Islet precursor cell (in vitro differentiated cells): Measurements from ENCODE around the gene GLB1L.
"Not testable (repeated sequence)": the region's sequence is repeated elsewhere in the genome, so short reads cannot be mapped to it uniquely, and the experiment has no call there.

ENCODE experiments used
- DNase-seq: peaks from one replicate; pipeline ENCODE4 v3.0.0-alpha.2; 2018

Gene GLB1L

DNA sequence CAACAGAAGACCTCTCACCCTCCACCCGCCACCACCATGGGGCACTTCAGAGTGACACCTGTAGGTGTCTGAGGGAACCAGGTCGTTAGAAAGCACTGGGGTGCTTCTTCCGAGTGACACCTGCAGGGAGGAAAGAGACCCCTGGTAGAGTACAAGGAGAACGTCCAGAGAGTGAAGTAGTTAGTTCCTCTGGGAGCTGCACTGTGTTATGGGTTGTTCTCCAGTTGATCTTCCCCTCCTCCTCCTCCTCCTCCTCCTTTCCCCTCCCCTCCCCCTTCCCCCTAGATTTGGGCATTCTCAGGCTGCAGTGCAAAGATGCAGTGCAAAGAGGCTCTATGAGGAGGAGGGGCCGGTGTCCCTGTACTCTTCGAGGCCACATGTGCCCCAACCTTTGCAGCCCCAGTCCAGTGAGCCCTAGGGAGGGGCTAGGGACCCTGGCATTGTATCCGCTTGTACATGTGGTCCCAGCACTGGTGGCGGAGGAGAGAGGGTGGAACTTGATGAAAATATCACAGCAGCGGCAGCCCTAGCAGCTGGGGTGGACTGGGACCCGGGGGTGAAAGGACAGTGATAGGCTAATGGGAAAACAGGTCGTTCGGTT, 34.8 kb upstream of the GLB1L start:
- no peak for DNase-seq

GRCh38 chr2:219279151-219279915, 34.1 kb upstream of the GLB1L start, which contains the start of gene DNAJB2:
Gene DNAJB2, plus strand, starts transcription at chr2:219279366. Its CDS starts 468 bp downstream, at chr2:219279834.
- peak; percentile 99 for DNase-seq

DNA sequence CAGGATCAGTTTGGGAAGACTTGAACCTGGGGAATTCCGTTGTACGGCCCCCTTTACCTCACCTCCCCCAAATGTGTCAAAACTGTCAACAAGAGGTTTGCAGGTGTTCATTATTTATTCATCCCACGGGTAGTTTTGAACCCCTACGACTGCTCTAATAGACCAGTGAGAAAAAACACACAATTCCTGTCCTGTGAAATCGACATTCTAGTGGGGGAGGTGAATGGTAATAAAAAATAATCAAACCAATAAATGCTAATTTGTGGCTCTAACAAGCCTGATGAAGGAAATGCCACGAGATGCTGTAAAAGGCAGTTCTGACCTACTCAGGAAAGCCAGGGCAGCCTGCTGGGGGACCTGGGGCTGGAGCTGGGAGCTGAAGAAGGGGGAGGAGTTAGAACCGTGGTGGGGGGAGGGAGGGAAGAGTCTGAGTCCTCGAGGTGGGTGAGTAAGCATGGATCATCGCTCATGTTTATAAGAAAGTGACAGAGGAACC, 33.5 kb upstream of the GLB1L start:
- no peak for DNase-seq

DNA sequence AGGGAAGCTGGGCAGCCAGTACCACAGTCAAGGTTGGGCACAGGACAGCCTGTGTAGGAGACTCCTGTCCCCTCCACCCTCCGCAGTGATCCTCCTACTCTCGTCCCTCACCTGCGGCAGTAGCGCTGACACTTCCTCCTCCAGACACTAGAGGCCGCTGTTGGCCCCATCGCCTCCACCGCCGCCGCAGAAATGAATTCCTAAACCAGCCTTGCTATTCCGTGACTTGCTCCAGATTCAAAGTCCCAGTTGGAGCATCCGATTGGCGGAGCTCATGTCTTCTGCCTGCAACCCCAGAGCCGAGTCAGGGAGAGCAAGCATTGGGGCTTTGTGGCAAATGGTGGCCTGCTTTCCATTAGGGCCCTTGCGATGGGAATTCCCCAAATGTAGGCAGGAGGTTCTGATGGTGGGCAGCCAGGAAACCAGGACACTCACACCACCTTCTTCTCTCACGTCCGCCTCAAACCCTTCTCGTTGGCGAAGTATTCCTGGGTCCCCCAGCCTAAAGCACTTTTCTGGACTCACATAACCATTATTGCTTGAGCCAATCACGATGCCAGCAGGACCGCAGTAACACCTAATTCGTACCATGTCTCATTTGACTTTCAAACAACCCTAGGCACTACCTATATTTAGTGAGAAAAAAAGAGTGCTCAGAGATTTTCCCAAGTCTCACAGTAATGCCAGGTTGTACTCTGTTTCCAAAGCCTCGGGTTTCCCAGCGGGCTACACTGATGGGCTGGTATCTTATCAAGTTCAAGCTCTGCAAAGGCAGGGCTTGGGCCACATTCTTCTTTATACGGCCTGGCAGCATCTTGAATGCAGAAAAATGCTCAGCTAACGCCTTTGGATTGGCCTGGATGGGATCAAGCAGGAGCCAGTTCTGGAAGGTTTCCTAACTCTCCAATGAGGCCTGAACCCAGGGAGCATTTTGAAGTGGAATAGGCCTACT, 32.7 kb upstream of the GLB1L start:
- peak; percentile 96 for DNase-seq

GRCh38 chr2:219274361-219274921, 29.2 kb upstream of the GLB1L start:
- DNase-seq = peak; percentile 97

DNA sequence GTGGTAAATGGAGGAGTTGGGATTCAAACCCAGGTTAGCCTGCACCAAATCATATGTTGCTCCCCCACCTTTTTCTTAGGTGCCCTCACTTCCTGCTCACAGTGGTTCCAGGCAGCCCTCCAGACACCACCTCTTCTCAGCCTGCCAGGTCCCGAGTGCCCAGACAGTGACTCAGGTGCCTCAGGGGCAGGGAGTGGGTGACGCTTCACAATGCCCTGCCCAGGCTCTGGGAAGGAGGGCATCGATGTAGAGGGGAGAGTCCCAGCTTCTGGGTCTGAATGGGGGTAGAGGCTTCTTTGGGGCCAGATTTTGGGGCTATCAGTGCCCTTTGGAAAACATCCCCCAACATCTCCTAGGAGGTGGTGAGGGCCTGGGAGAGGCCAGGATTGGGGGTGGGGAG, 28.7 kb upstream of the GLB1L start:
- DNase-seq = peak; percentile 95

GRCh38 chr2:219272995-219273394, 27.8 kb upstream of the GLB1L start:
- DNase-seq = no peak

DNA sequence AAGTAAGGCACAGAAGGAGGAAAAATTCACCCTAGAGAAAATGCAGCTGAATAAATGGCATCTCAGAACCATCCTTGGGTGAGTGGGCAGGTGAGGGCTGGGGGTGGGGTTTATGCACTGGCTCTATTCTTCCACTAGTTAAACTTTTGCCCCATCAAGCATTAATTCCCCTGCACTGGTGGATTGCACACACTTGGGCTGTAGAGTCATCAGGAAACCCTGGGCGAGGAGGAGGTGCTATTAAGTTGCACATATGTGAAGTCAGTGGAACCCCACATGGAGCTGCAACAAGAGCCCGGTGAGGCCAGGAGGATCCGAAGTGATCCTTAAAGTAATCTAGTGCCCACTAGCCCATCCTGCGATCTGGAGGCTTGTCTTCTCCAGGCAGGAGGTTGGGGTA, 27.1 kb upstream of the GLB1L start:
- DNase-seq = no peak

- no peak for DNase-seq
Measured at GRCh38 chr2:219271021-219271420, 25.8 kb upstream of the GLB1L start.

- no peak for DNase-seq
Measured at GRCh38 chr2:219270055-219270372, 24.8 kb upstream of the GLB1L start.

GRCh38 chr2:219269362-219270054, 24.3 kb upstream of the GLB1L start:
- DNase-seq = no peak

DNA sequence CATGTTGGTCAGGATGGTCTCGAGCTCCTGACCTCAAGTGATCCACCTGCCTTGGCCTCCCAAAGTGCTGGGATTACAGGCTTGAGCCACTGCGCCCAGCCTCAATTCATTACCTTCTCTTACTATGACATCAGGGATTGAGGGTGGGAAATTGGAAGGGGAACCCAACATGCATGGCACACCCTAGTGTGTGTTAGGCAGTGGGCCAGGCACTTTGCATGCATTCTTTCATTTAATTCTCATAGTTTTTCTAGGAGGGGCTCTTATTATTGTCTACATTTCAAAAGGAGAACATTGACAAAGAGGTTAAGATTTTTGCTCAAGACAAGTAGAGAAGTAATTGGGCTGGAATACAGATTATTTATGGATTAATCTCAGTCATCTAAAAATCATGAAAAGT, 23.1 kb upstream of the GLB1L start:
- no peak for DNase-seq

GRCh38 chr2:219266886-219267285, 21.6 kb upstream of the GLB1L start:
- no peak for DNase-seq

GRCh38 chr2:219266232-219266631, 21.0 kb upstream of the GLB1L start:
- DNase-seq = no peak

- DNase-seq = no peak
Measured at GRCh38 chr2:219261024-219261855, 16.0 kb upstream of the GLB1L start.

- not testable (repeated sequence) for DNase-seq
Measured at GRCh38 chr2:219258942-219259341, 13.7 kb upstream of the GLB1L start.

GRCh38 chr2:219254590-219255201, 9.5 kb upstream of the GLB1L start:
- no peak for DNase-seq

- peak; percentile 79 for DNase-seq
Measured at GRCh38 chr2:219253753-219254589, 8.7 kb upstream of the GLB1L start, which contains the start of gene TUBA4A. Gene TUBA4A, minus strand, starts transcription at chr2:219253918. Its CDS starts 60 bp downstream, at chr2:219253858.

DNA sequence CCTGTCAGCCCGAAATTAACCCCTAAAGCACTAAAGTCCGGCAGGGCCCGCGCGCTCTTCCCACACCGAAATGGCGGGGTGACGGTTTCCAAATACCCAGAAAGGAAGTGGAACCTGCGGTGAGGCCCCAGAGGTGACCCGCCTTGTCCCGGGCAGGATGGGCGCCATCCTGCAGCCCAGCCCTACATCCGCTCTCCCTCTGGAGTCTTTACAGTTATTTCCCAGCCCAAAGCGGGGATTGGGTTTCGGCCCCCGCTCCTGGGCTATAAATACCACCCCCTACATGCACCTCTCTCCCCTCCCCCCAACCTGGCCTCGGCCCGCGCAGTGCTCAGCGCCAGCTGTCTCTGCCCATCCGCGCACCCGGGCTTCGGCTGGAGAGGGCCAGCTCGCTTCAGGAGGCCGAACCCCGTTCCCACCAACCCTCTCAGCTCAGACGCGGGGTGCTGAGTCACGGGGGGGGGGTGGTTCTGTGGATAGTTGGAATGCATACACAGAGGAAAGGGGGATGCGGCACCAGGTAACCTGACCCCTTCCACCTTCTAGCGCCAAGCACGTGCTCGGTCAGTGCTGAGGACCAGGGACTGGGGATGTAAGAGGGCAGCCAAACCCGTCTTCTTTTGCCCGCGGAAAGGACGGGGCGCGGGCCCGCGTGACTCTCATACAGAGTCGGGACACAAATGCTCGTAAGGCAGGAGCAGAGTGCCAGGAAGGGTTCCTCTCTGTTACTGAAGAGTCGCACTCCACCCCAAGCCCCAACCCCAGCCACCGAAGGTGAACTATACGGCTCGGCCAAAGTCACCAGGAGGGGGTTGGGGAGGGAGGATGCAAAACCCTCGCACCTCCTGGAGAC, 7.9 kb upstream of the GLB1L start, which contains the start of gene TUBA4B:
Gene TUBA4B (plus strand): TSS at position 344 of the 853 bp plus-strand sequence. CDS start 165 bp downstream, at position 509.
- DNase-seq = peak; percentile 65
